Lower leg skin (tissue), 3 donors: ENCODE measurements around the gene LDB1.

ENCODE experiments used
- POLR2A ChIP-seq, 2 donors: fragments of 450-650 bp; IDR thresholded peaks; one replicate each; pipeline ENCODE4 v1.6.1; 2016 to 2017; ENCODE audit warnings: antibody characterized with exemption in 2 of 2, mild to moderate bottlenecking in 1 of 2, moderate library complexity in 1 of 2
- TF ChIP-seq, protein P1 (sequence below), 3 donors: fragments of 450-650 bp; IDR thresholded peaks; one replicate each; pipeline ENCODE4 v1.5.1; 2016; ENCODE audit warnings: antibody characterized with exemption in 3 of 3, mild to moderate bottlenecking in 3 of 3, moderate library complexity in 2 of 3

DNA sequence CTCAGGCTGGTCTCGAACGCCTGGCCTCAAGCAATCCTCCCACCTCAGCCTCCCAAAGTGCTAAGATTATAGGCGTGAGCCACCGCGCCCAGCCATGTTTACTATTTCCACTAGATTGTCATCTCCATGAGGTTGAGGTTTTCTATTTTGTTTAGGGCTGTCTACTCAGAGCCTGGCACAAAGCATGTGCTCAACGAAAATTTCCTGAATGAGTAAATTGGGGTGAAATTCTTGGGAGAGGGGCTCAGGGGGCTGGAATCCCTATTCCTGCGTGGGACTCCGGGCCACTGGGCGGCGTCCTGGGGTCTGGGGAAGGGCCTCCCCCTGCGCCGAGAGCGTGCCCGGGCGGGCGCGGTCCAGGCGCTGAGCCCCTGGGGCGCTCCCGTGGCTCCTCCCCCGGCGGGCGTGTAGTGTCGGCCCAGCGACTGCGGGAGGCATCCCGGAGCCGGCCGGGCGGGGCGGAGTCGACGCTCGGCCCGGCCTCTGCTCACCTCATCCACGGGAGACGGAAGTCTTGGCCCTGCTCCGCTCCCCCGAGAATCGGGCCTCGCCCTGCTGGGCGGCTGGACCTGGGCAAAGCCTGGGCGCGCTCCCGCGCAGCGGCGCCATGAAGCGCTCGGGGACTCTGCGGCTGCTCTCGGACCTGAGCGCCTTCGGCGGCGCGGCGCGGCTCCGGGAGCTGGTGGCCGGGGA lies 55.2 kb downstream of the LDB1 start, which contains the start of gene HPS6:
- TF ChIP-seq, protein P1, sequence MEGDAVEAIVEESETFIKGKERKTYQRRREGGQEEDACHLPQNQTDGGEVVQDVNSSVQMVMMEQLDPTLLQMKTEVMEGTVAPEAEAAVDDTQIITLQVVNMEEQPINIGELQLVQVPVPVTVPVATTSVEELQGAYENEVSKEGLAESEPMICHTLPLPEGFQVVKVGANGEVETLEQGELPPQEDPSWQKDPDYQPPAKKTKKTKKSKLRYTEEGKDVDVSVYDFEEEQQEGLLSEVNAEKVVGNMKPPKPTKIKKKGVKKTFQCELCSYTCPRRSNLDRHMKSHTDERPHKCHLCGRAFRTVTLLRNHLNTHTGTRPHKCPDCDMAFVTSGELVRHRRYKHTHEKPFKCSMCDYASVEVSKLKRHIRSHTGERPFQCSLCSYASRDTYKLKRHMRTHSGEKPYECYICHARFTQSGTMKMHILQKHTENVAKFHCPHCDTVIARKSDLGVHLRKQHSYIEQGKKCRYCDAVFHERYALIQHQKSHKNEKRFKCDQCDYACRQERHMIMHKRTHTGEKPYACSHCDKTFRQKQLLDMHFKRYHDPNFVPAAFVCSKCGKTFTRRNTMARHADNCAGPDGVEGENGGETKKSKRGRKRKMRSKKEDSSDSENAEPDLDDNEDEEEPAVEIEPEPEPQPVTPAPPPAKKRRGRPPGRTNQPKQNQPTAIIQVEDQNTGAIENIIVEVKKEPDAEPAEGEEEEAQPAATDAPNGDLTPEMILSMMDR (IDR thresholded peaks at IDR 0.05) = no peak
- no peak for TF ChIP-seq POLR2A (IDR thresholded peaks at IDR 0.05)
